Panc1 (cell line): ENCODE data around the gene LAG3. TPM values are rescaled to one million over a fixed set of nuclear protein-coding genes. Genes with fewer than 3 reads are reported as not detected.

Source experiments
- ATAC-seq: fragments of 200-7000 bp; cut with Tn5 transposase; 2 replicates; pipeline ENCODE4 v1.9.1; 2020; ENCODE audit warnings: mild to moderate bottlenecking, moderate library complexity
- BruUV-seq: library from RNA; stranded (reverse); fragments of 400-500 nt; replicated peaks from 2 replicates; lab custom pipeline; 2021; lab: Mats Ljungman, UMichigan
- CTCF ChIA-PET: fragments of 300-600 bp; sonication (Branson Sonifier 250); formaldehyde crosslinking; loops from one replicate; lab custom pipeline; 2022; ENCODE audit warnings: antibody characterized with exemption; lab: Charles Lee
- POLR2A ChIA-PET: fragments of 300-600 bp; sonication (Branson Sonifier 250); formaldehyde crosslinking; loops from one replicate; lab custom pipeline; 2022; ENCODE audit warnings: antibody characterized with exemption; lab: Charles Lee
- DNase-seq: peaks from one replicate; pipeline ENCODE4 v3.0.0-alpha.2; 2010; ENCODE audit warnings: low read depth, low spot score
- H3K27ac ChIP-seq: 2 replicates; pipeline ENCODE4 v1.5.1; 2011; ENCODE audit warnings: mild to moderate bottlenecking, low read length, inconsistent platforms
- H3K27me3 ChIP-seq: fragments of 200-500 bp; sonication (Bioruptor generic); 2 replicates; pipeline ENCODE4 v1.6.0; 2014; ENCODE audit warnings: low read length, inconsistent platforms; ENCODE audit not compliant: control insufficient read depth, insufficient read depth
- H3K36me3 ChIP-seq: fragments of 200-500 bp; sonication (Bioruptor generic); 2 replicates; pipeline ENCODE4 v1.5.1; 2014; ENCODE audit warnings: inconsistent platforms, mild to moderate bottlenecking, low read length, moderate library complexity; ENCODE audit not compliant: control insufficient read depth, insufficient read depth
- H3K4me1 ChIP-seq: 2 replicates; pipeline ENCODE4 v1.5.1; 2011; ENCODE audit warnings: inconsistent platforms, mild to moderate bottlenecking, low read length, moderate library complexity; ENCODE audit not compliant: control insufficient read depth, insufficient read depth
- H3K4me3 ChIP-seq, 2 experiments: 2 replicates each; pipeline ENCODE4 v1.5.1; 2011 to 2012; ENCODE audit warnings: low read depth in 2 of 2, low read length in 2 of 2, mild to moderate bottlenecking in 2 of 2, inconsistent platforms in 1 of 2, moderate library complexity in 1 of 2
- H3K9me3 ChIP-seq: fragments of 200-500 bp; sonication (Bioruptor generic); 2 replicates; pipeline ENCODE4 v1.5.1; 2014; ENCODE audit warnings: low read depth, mild to moderate bottlenecking, inconsistent platforms, low read length, moderate library complexity; ENCODE audit not compliant: control insufficient read depth, insufficient read depth
- CTCF ChIP-seq: fragments of 450-650 bp; IDR thresholded peaks from 2 replicates; pipeline ENCODE4 v1.5.1; 2017; ENCODE audit warnings: mild to moderate bottlenecking
- POLR2AphosphoS5 ChIP-seq: IDR thresholded peaks from 2 replicates; pipeline ENCODE4 v1.6.1; 2012; ENCODE audit warnings: mild to moderate bottlenecking, low read depth, low read length, moderate library complexity
- REST ChIP-seq, 2 experiments: IDR thresholded peaks; 2 replicates each; pipeline ENCODE4 v1.6.1; 2011 to 2012; ENCODE audit warnings: low read depth in 2 of 2, control low read depth in 1 of 2, low read length in 1 of 2, mild to moderate bottlenecking in 1 of 2, moderate library complexity in 1 of 2; ENCODE audit not compliant: insufficient read depth in 1 of 2
- SIN3A ChIP-seq: IDR thresholded peaks from 2 replicates; pipeline ENCODE4 v1.6.1; 2012; ENCODE audit warnings: low read depth, mild to moderate bottlenecking, low read length, moderate library complexity, borderline replicate concordance; ENCODE audit not compliant: insufficient read depth
- TCF7L2 ChIP-seq: IDR thresholded peaks from 2 replicates; pipeline ENCODE4 v1.6.1; 2011; ENCODE audit warnings: mild to moderate bottlenecking, low read depth, low read length, inconsistent platforms
- in situ Hi-C: cut with HindIII; loops from 2 replicates; pipeline ENCODE4 v1.10.0; 2016; ENCODE audit warnings: low sequenced_read_pairs, low pct_unique_long_range_greater_than_20kb
- intact Hi-C: fragments of 100-400 bp; cut with micrococcal nuclease; formaldehyde crosslinking; loops from one replicate; pipeline ENCODE4 v1.10.0; 2022; ENCODE audit not compliant: unreplicated experiment
- total RNA-seq: library from RNA; stranded (reverse); gene quantifications from one replicate; pipeline ENCODE4 v1.2.1, GENCODE V29; 2021; ENCODE audit not compliant: unreplicated experiment

LAG3 gene
- total RNA-seq, 1 experiment from 2014 or later = 2.7 TPM

GRCh38 chr12:6796576-6796975 lies 24.3 kb downstream of the LAG3 start:
- intact Hi-C loops (no loop called here), in situ Hi-C loops (no loop called here)
- no peaks in the 10 kb centered on the region for H3K36me3 ChIP-seq
- no peak for DNase-seq
- no TSS peak for BruUV-seq
- H3K27ac ChIP-seq = no peak overlapping the region
- H3K4me1 ChIP-seq = no peaks in the 10 kb centered on the region
- H3K9me3 ChIP-seq = no peaks in the 10 kb centered on the region
- no peak for ATAC-seq
- CTCF ChIA-PET = no interaction called here
- TF ChIP-seq REST (IDR thresholded peaks at IDR 0.05; ENCODE audit: insufficient read depth in 1 of 2, low read depth in 2 of 2, low read length in 1 of 2) (no peak), SIN3A (no peak), CTCF (no peak), TCF7L2 (no peak), POLR2AphosphoS5 (no peak)
- POLR2A ChIA-PET = no interaction called here
- no peak overlapping the region for H3K4me3 ChIP-seq
- no peaks in the 10 kb centered on the region for H3K27me3 ChIP-seq

- DNase-seq = no peak
- BruUV-seq = no TSS peak
Observed at GRCh38 chr12:6799147-6799546, 26.8 kb downstream of the LAG3 start.

More at GRCh38 chr12:6799147-6799546, 26.8 kb downstream of the LAG3 start:
- H3K27ac ChIP-seq = no peak overlapping the region
- intact Hi-C loops (no loop called here), in situ Hi-C loops (no loop called here)
- CTCF ChIA-PET = no interaction called here
- no peak for TF ChIP-seq REST (IDR thresholded peaks at IDR 0.05; ENCODE audit: insufficient read depth in 1 of 2, low read depth in 2 of 2, low read length in 1 of 2)
- no peaks in the 10 kb centered on the region for H3K4me1 ChIP-seq
- POLR2A ChIA-PET = interaction anchor here (0.6 kb wide), 1 partner anchor 67 kb away, joined by 14 read pairs; no protein-coding TSS in a partner anchor
- H3K36me3 ChIP-seq = no peaks in the 10 kb centered on the region
- no peak overlapping the region for H3K4me3 ChIP-seq
- ATAC-seq = no peak
- no peaks in the 10 kb centered on the region for H3K9me3 ChIP-seq
- no peaks in the 10 kb centered on the region for H3K27me3 ChIP-seq
